IPS-18a (cell line): ENCODE measurements around the gene OMA1.

Experiments
- H3K27ac ChIP-seq: one replicate; pipeline ENCODE4 v1.5.1; 2013; ENCODE audit warnings: low read length
- H3K27me3 ChIP-seq: one replicate; pipeline ENCODE4 v1.6.1; 2013; ENCODE audit warnings: mild to moderate bottlenecking, low read length; ENCODE audit not compliant: control insufficient read depth, insufficient read depth
- H3K36me3 ChIP-seq: one replicate; pipeline ENCODE4 v1.6.1; 2013; ENCODE audit warnings: low read depth, low read length; ENCODE audit not compliant: control insufficient read depth
- H3K4me1 ChIP-seq: one replicate; pipeline ENCODE4 v1.6.1; 2013; ENCODE audit warnings: low read depth, low read length; ENCODE audit not compliant: control insufficient read depth
- H3K4me3 ChIP-seq: one replicate; pipeline ENCODE4 v1.5.1; 2013; ENCODE audit warnings: low read length
- H3K9ac ChIP-seq: one replicate; pipeline ENCODE4 v1.6.1; 2013; ENCODE audit warnings: mild to moderate bottlenecking, low read length, moderate library complexity
- H3K9me3 ChIP-seq: one replicate; pipeline ENCODE4 v1.6.1; 2013; ENCODE audit warnings: low read depth, low read length; ENCODE audit not compliant: control insufficient read depth

OMA1 gene

DNA sequence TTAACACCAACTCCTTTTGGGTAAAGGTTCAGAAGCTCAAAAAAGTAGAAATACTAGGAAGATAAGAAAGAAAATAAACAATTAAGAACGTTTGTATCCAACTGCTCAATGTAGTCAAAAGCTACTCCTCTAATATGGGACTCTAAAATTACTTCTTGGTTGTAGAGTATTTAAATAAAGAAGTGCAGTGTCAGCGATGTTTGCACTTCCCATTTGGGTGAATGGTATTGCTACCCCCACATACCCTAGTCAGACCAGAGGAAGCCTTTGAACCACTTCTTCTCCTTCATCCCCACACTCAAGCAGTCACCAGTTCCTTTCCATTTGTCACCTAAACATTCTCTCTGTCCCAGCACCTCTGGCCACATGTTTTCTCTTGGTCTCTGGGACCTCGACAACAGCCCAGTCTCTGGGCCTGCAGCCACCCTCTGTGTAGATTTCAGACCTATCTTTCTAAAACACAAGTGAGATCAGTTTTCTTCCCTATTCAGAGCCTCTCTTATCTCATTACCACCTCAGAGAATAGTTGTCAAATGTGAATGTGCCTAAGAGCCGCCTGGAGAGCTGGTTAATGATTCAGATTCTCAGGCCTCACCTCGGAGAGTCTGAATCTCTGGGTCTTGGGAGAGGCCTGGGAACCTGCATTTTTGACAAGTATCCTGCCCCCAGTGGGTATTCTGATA lies 109.8 kb downstream of the OMA1 start:
- no peak overlapping the region for H3K9ac ChIP-seq
- no peaks in the 10 kb centered on the region for H3K9me3 ChIP-seq
- H3K27me3 ChIP-seq, result no peaks in the 10 kb centered on the region
- no peaks in the 10 kb centered on the region for H3K36me3 ChIP-seq
- H3K4me3 ChIP-seq, result no peak overlapping the region
- H3K4me1 ChIP-seq, result peaks cover 11% of the 10 kb centered on the region
- no peak overlapping the region for H3K27ac ChIP-seq

DNA sequence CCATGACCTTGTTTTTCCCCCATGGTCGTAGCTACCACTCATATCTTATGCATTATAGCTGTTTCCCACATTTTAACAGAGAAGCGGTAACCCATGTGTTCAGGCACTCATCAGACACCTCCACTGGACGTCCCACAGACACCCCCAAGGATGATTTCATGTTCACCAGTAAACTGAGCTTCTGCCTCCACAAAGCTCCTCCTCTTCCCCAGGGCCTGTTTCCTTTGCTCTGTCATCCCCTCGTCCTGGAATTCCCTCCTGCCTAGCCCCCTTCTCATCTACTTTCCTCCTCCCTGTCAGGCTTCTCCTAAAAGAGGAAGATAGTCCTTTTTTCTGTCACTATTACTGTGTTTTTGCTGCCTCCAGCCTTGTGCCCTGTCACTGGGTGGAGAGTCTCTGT lies 111.2 kb downstream of the OMA1 start:
- H3K27me3 ChIP-seq, result no peaks in the 10 kb centered on the region
- no peaks in the 10 kb centered on the region for H3K36me3 ChIP-seq
- peaks cover 11% of the 10 kb centered on the region for H3K4me1 ChIP-seq
- H3K27ac ChIP-seq, result no peak overlapping the region
- H3K9ac ChIP-seq, result no peak overlapping the region
- H3K4me3 ChIP-seq, result no peak overlapping the region
- H3K9me3 ChIP-seq, result no peaks in the 10 kb centered on the region

DNA sequence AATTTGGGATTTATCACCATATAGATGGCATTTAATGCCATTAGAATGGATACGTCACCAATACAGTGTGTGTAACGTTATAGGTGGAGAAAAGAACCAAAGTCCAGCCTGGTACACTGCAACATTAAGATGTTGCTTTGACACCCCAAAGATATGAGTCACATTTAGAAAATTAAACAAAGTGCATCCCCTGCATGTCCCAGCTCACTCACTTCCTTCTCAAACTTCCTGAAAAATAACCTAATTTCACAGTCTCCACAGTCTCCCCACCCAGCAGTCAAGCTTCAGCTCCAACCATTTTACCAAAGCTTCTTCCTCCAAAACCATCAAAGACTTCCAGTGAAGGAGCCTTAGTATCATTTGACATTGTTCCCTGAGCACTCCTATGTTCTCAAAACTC lies 111.9 kb downstream of the OMA1 start:
- Histone ChIP-seq H3K27me3 (no peaks in the 10 kb centered on the region), H3K36me3 (no peaks in the 10 kb centered on the region), H3K9me3 (no peaks in the 10 kb centered on the region), H3K4me1 (peaks cover 11% of the 10 kb centered on the region), H3K9ac (no peak overlapping the region), H3K4me3 (no peak overlapping the region), H3K27ac (no peak overlapping the region)

DNA sequence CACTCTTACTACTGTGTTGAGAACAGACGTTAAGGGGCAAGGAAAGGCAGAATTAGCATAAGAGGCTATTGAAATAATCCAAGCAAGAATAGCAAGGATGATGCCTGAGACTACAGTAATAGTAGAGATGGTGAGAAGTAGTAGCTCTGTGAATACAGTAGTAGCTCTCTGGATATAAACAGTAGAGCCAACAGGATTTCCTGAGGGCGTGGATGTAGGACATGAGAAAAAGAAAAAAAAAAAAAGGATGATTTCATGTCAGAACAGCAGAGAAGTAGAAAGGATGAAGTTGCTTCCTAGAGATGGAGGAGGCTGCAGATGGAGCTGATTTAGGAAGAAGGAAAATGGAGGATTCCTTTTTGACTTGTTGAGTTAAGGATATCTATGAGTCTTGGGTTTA lies 112.3 kb downstream of the OMA1 start:
- no peak overlapping the region for H3K4me3 ChIP-seq
- no peaks in the 10 kb centered on the region for H3K9me3 ChIP-seq
- H3K36me3 ChIP-seq, result no peaks in the 10 kb centered on the region

DNA sequence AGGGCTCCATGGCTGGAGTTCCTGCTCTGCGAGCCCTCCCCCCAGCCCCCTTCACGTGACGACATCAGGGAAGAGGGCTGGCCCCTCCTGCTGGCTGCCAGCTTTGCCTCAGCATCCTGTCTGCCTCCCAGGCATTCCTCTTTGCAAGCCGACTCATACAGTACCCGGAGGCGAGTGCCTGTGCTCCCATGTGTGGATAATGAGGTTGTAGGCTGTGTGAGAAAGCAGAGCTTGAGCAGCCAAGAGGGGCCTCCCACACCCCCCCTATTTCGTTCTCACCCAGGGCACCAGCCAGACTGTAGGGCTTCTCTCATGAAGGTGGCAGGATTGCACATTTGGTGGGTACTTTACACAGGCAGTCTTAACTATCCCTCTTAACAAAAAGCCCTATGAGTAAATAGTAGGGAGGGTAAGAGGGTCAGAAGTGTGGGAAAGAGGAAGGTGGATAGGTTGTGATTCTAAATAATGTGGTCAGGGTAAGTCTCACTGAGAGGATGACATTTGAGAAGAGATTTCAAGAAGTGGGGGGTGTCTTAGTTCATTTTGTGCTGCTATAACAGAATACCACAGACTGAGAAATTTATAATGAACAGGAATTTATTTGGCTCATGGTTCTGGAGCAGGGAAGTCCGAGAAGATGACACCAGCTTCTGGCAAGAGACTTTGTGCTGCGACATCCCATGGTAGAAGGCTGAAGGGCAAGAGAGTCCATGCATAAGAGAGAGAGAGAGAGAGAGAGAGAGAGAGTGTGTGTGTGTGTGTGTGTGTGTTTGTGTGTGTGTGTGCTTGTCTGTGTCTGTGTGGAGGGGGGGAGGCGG lies 113.5 kb downstream of the OMA1 start:
- Histone ChIP-seq H3K4me3 (no peak overlapping the region), H3K27ac (no peak overlapping the region), H3K4me1 (peaks cover 11% of the 10 kb centered on the region), H3K36me3 (no peaks in the 10 kb centered on the region), H3K9me3 (no peaks in the 10 kb centered on the region), H3K27me3 (no peaks in the 10 kb centered on the region), H3K9ac (no peak overlapping the region)

More for the DNA sequence above, 112.3 kb downstream of the OMA1 start:
- Histone ChIP-seq H3K9ac (no peak overlapping the region), H3K27me3 (no peaks in the 10 kb centered on the region), H3K4me1 (peaks cover 11% of the 10 kb centered on the region), H3K27ac (no peak overlapping the region)

DNA sequence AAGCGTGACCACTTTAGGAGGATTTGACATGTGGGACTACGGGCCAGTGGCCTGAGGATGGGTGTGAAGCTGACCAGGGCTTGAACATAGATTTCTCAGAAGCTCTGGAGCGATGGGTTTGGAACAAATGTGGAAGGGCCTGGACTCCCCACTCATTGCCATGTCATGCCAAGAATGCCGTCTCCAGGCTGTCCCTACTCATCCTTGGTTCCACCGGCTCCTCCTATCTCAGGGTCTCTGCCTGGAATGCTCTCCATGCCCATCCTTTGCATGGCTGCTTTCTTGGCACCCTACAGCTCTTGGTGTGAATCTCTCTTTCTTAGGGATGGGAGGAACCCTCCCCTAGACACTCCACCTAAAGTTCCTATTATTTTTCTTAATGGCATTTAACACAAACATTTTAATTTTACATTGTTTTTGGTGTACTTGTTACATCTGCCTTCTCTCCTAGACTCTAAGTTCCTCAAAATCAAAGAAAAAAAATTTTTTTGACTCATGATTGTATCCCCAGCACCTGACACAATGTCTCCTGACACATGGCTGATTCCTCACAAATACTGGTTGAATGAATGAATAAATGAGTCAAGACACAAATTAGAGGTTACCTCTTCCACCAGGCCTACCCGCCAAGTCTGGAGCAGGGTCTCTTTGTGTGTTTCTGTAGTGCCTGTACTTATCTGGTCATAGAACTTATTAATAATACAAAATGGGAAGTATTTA lies 114.5 kb downstream of the OMA1 start:
- Histone ChIP-seq H3K9me3 (no peaks in the 10 kb centered on the region), H3K9ac (no peak overlapping the region), H3K27ac (no peak overlapping the region), H3K27me3 (no peaks in the 10 kb centered on the region), H3K4me1 (peaks cover 11% of the 10 kb centered on the region), H3K36me3 (no peaks in the 10 kb centered on the region), H3K4me3 (no peak overlapping the region)
